Measurements from ENCODE around the gene TECTB.
"Not testable (repeated sequence)": the region's sequence is repeated elsewhere in the genome, so short reads cannot be mapped to it uniquely, and the experiment has no call there.

Gene TECTB

GRCh38 chr10:112283100-112283499 lies at the start of gene TECTB:
Gene TECTB, plus strand, starts transcription at chr10:112283400. Its CDS starts 335 bp downstream, at chr10:112283735.
- no peak for DNase-seq (ENCODE audit: low read depth, low spot score)

- no peak for DNase-seq (ENCODE audit: low read depth, low spot score)
Observed at GRCh38 chr10:112235141-112235540, 48.1 kb upstream of the TECTB start.

GRCh38 chr10:112235920-112236319 lies 47.3 kb upstream of the TECTB start:
- no peak for DNase-seq (ENCODE audit: low read depth, low spot score)

GRCh38 chr10:112236486-112236885 lies 46.7 kb upstream of the TECTB start:
- DNase-seq (ENCODE audit: low read depth, low spot score) = no peak

GRCh38 chr10:112239347-112239746 lies 43.9 kb upstream of the TECTB start:
- no peak for DNase-seq (ENCODE audit: low read depth, low spot score)

GRCh38 chr10:112240441-112240840 lies 42.8 kb upstream of the TECTB start:
- DNase-seq (ENCODE audit: low read depth, low spot score) = no peak

GRCh38 chr10:112241651-112242341 lies 41.4 kb upstream of the TECTB start:
- DNase-seq (ENCODE audit: low read depth, low spot score) = no peak

GRCh38 chr10:112242769-112243168 lies 40.4 kb upstream of the TECTB start:
- no peak for DNase-seq (ENCODE audit: low read depth, low spot score)

- DNase-seq (ENCODE audit: low read depth, low spot score) = no peak
Observed at GRCh38 chr10:112243713-112244112, 39.5 kb upstream of the TECTB start.

- DNase-seq (ENCODE audit: low read depth, low spot score) = no peak
Observed at GRCh38 chr10:112244197-112244596, 39.0 kb upstream of the TECTB start.

GRCh38 chr10:112247791-112248190 lies 35.4 kb upstream of the TECTB start:
- no peak for DNase-seq (ENCODE audit: low read depth, low spot score)

- no peak for DNase-seq (ENCODE audit: low read depth, low spot score)
Observed at GRCh38 chr10:112248584-112249295, 34.5 kb upstream of the TECTB start.

- DNase-seq (ENCODE audit: low read depth, low spot score) = no peak
Observed at GRCh38 chr10:112249722-112250121, 33.5 kb upstream of the TECTB start.

GRCh38 chr10:112250555-112250954 lies 32.6 kb upstream of the TECTB start:
- no peak for DNase-seq (ENCODE audit: low read depth, low spot score)

- DNase-seq (ENCODE audit: low read depth, low spot score) = not testable (repeated sequence)
Observed at GRCh38 chr10:112251238-112251637, 32.0 kb upstream of the TECTB start.

GRCh38 chr10:112258407-112258806 lies 24.8 kb upstream of the TECTB start:
- no peak for DNase-seq (ENCODE audit: low read depth, low spot score)

GRCh38 chr10:112259688-112260087 lies 23.5 kb upstream of the TECTB start:
- DNase-seq (ENCODE audit: low read depth, low spot score) = no peak

- no peak for DNase-seq (ENCODE audit: low read depth, low spot score)
Observed at GRCh38 chr10:112260831-112261230, 22.4 kb upstream of the TECTB start.

- DNase-seq (ENCODE audit: low read depth, low spot score) = no peak
Observed at GRCh38 chr10:112261281-112261822, 21.8 kb upstream of the TECTB start.

GRCh38 chr10:112262546-112262945 lies 20.7 kb upstream of the TECTB start:
- DNase-seq (ENCODE audit: low read depth, low spot score) = no peak

GRCh38 chr10:112265745-112266144 lies 17.5 kb upstream of the TECTB start:
- no peak for DNase-seq (ENCODE audit: low read depth, low spot score)

GRCh38 chr10:112269266-112269665 lies 13.9 kb upstream of the TECTB start:
- no peak for DNase-seq (ENCODE audit: low read depth, low spot score)

GRCh38 chr10:112271982-112272381 lies 11.2 kb upstream of the TECTB start:
- no peak for DNase-seq (ENCODE audit: low read depth, low spot score)

All from brain pericyte (primary cell).